ENCODE data around the gene MTARC2. TPM values are rescaled to one million over a fixed set of nuclear protein-coding genes. Genes with fewer than 3 reads are reported as not detected.
"Not testable (repeated sequence)": the region's sequence is repeated elsewhere in the genome, so short reads cannot be mapped to it uniquely, and the experiment has no call there.

The MTARC2 gene
- polyA plus RNA-seq, 2 donors = 5.0 to 6.0 TPM

- 83 to 92% methylated on average over 1 of the region's 1 CpG for WGBS, 2 donors
Measured at GRCh38 chr1:220727519-220727918, 20.6 kb upstream of the MTARC2 start.

GRCh38 chr1:220730486-220730885 lies 17.6 kb upstream of the MTARC2 start:
- Histone ChIP-seq H3K36me3 (ENCODE audit: control insufficient read depth in 2 of 2, insufficient read depth in 2 of 2, low read length in 1 of 2) (no peaks in the 10 kb centered on the region), H3K27ac (ENCODE audit: low read depth in 2 of 2, low read length in 1 of 2) (no peak overlapping the region), H3K9me3 (ENCODE audit: control insufficient read depth in 2 of 2, insufficient read depth in 1 of 2, low read depth in 1 of 2, low read length in 1 of 2) (no peaks in the 10 kb centered on the region), H3K4me3 (ENCODE audit: low read depth in 1 of 2, low read length in 2 of 2) (no peak overlapping the region), H3K27me3 (ENCODE audit: control insufficient read depth in 1 of 2, insufficient read depth in 2 of 2, low read length in 2 of 2) (no peaks in the 10 kb centered on the region), H3K4me1 (ENCODE audit: control insufficient read depth in 2 of 2, insufficient read depth in 2 of 2, low read length in 1 of 2) (peaks cover 0 to 2% of the 10 kb centered on the region in 2 donors)
- 90 to 92% methylated on average over 2 of the region's 2 CpGs for WGBS, 2 donors

More at GRCh38 chr1:220727519-220727918, 20.6 kb upstream of the MTARC2 start:
- Histone ChIP-seq H3K27ac (ENCODE audit: low read depth in 2 of 2, low read length in 1 of 2) (no peak overlapping the region), H3K4me3 (ENCODE audit: low read depth in 1 of 2, low read length in 2 of 2) (no peak overlapping the region), H3K9me3 (ENCODE audit: control insufficient read depth in 2 of 2, insufficient read depth in 1 of 2, low read depth in 1 of 2, low read length in 1 of 2) (no peaks in the 10 kb centered on the region), H3K27me3 (ENCODE audit: control insufficient read depth in 1 of 2, insufficient read depth in 2 of 2, low read length in 2 of 2) (peaks cover 0 to 2% of the 10 kb centered on the region in 2 donors), H3K36me3 (ENCODE audit: control insufficient read depth in 2 of 2, insufficient read depth in 2 of 2, low read length in 1 of 2) (no peaks in the 10 kb centered on the region), H3K4me1 (ENCODE audit: control insufficient read depth in 2 of 2, insufficient read depth in 2 of 2, low read length in 1 of 2) (no peaks in the 10 kb centered on the region)

DNA sequence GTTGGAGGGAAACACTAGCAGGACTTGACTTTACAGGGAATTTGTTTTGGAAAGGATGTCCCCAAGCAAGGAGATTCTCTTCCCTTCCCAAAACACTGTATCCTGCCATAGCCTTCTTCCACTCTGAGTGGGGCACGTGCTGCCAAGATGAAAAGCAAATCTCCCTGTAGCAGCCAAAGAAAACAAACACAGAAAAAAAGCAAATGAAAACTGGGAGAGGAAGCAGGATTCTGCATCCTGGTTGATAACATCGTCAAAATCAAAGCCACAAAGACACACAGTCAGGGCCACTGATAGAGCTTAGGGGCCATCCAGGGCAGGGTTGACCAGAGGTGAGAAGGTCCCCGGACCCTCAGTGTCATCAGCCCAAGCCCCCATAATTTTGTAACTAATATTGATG lies 16.0 kb upstream of the MTARC2 start:
- 40 to 52% methylated on average over 3 of the region's 3 CpGs for WGBS, 2 donors
- no peaks in the 10 kb centered on the region for H3K9me3 ChIP-seq (ENCODE audit: control insufficient read depth in 2 of 2, insufficient read depth in 1 of 2, low read depth in 1 of 2, low read length in 1 of 2)
- H3K27ac ChIP-seq (ENCODE audit: low read depth in 2 of 2, low read length in 1 of 2) = no peak overlapping the region
- no peak overlapping the region for H3K4me3 ChIP-seq (ENCODE audit: low read depth in 1 of 2, low read length in 2 of 2)
- peaks cover 0 to 2% of the 10 kb centered on the region in 2 donors for H3K4me1 ChIP-seq (ENCODE audit: control insufficient read depth in 2 of 2, insufficient read depth in 2 of 2, low read length in 1 of 2)
- no peaks in the 10 kb centered on the region for H3K36me3 ChIP-seq (ENCODE audit: control insufficient read depth in 2 of 2, insufficient read depth in 2 of 2, low read length in 1 of 2)
- no peaks in the 10 kb centered on the region for H3K27me3 ChIP-seq (ENCODE audit: control insufficient read depth in 1 of 2, insufficient read depth in 2 of 2, low read length in 2 of 2)

DNA sequence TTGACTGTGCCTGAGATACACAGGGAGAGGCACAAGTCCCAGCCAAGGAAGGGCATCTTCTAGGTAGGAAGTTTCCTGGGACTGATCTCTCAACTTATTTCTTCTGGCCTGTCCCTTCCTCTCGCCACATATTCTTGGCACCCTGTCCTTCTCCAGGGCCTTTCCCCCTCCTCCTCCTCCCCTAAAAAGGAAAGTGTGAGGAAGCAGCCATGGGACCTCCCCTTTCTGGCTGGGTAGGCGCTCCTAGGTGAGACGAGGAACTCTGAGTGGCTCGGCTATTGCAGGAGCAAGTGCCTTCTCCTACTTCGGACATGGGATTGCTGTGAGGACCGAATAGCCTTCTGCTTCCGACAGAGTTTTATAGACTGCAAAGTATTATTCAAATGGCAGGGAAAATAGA lies 15.5 kb upstream of the MTARC2 start:
- no peak overlapping the region for H3K4me3 ChIP-seq (ENCODE audit: low read depth in 1 of 2, low read length in 2 of 2)
- H3K27ac ChIP-seq (ENCODE audit: low read depth in 2 of 2, low read length in 1 of 2) = peak overlapping the region; percentile 34 to 40
- peaks cover 0 to 2% of the 10 kb centered on the region in 2 donors for H3K4me1 ChIP-seq (ENCODE audit: control insufficient read depth in 2 of 2, insufficient read depth in 2 of 2, low read length in 1 of 2)
- 73 to 81% methylated on average over 7 of the region's 7 CpGs for WGBS, 2 donors
- H3K36me3 ChIP-seq (ENCODE audit: control insufficient read depth in 2 of 2, insufficient read depth in 2 of 2, low read length in 1 of 2) = no peaks in the 10 kb centered on the region
- no peaks in the 10 kb centered on the region for H3K27me3 ChIP-seq (ENCODE audit: control insufficient read depth in 1 of 2, insufficient read depth in 2 of 2, low read length in 2 of 2)
- no peaks in the 10 kb centered on the region for H3K9me3 ChIP-seq (ENCODE audit: control insufficient read depth in 2 of 2, insufficient read depth in 1 of 2, low read depth in 1 of 2, low read length in 1 of 2)

DNA sequence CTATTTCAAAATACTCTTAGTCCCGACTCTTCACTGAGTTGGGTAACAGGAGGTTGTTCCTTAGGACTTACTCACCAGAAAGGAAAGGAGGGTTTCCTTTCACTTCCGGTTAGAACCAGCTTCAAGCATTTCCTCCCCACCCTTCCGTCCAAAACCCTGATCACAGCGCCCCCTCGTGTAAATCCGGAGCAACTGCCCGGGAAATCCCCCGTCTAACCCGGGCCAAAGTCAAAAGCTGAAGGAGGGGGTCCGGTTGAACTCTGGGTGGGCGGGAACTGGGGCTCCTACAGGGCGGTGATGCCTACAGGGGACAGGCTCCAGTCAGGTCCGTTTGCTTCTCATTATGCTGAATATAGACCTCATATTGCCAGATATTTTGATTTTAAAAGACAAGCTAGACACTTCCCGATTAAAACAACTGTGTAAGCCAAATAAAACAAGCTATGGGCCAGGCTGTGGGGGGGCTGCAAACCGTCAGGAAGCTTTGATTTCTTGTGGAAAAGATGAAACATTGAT lies 15.0 kb upstream of the MTARC2 start:
- 3% methylated on average over 15 of the region's 15 CpGs for WGBS, 2 donors
- Histone ChIP-seq H3K36me3 (ENCODE audit: control insufficient read depth in 2 of 2, insufficient read depth in 2 of 2, low read length in 1 of 2) (no peaks in the 10 kb centered on the region), H3K27me3 (ENCODE audit: control insufficient read depth in 1 of 2, insufficient read depth in 2 of 2, low read length in 2 of 2) (no peaks in the 10 kb centered on the region), H3K9me3 (ENCODE audit: control insufficient read depth in 2 of 2, insufficient read depth in 1 of 2, low read depth in 1 of 2, low read length in 1 of 2) (no peaks in the 10 kb centered on the region), H3K4me1 (ENCODE audit: control insufficient read depth in 2 of 2, insufficient read depth in 2 of 2, low read length in 1 of 2) (peaks cover 0 to 2% of the 10 kb centered on the region in 2 donors), H3K27ac (ENCODE audit: low read depth in 2 of 2, low read length in 1 of 2) (no peak overlapping the region), H3K4me3 (ENCODE audit: low read depth in 1 of 2, low read length in 2 of 2) (no peak overlapping the region)

DNA sequence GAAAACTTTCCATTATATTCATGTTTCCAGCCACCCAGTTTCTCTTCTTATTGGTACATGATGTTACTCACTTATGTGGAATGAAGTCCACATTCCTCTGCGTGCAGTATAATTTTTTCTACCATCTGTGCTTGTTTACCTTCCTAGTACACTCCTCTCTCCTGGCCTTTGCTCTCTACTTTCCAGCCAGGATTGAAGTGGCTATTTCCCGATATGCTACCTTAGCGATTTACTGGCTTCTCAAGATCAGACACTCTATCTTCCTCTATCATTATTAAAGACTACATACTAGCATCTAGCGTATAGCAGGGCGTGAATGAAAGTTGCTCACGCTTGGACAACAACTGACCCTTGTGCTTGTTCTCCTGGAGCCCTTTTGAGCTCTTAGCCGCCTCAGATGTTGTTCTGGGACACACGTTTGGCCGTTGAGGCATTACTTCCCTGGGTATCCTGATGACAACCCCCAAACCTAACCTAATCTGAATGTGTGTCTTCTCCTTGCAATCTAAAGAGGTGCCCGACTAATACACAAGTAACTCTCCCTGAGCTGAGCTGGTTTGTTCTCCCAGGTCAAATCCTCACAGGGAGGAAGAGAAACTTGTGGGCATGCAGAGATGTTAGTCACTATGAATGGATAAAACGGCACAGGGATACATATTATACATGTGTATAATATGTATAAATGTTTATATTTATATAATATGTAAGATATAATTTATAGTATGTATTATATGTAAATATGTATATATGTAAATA lies 13.4 kb upstream of the MTARC2 start:
- H3K9me3 ChIP-seq (ENCODE audit: control insufficient read depth in 2 of 2, insufficient read depth in 1 of 2, low read depth in 1 of 2, low read length in 1 of 2) = no peaks in the 10 kb centered on the region
- H3K27me3 ChIP-seq (ENCODE audit: control insufficient read depth in 1 of 2, insufficient read depth in 2 of 2, low read length in 2 of 2) = no peaks in the 10 kb centered on the region
- peaks cover 0 to 2% of the 10 kb centered on the region in 2 donors for H3K4me1 ChIP-seq (ENCODE audit: control insufficient read depth in 2 of 2, insufficient read depth in 2 of 2, low read length in 1 of 2)
- no peak overlapping the region for H3K4me3 ChIP-seq (ENCODE audit: low read depth in 1 of 2, low read length in 2 of 2)
- H3K36me3 ChIP-seq (ENCODE audit: control insufficient read depth in 2 of 2, insufficient read depth in 2 of 2, low read length in 1 of 2) = no peaks in the 10 kb centered on the region
- WGBS, 2 donors = 72 to 82% methylated on average over 11 of the region's 11 CpGs
- H3K27ac ChIP-seq (ENCODE audit: low read depth in 2 of 2, low read length in 1 of 2) = no peak overlapping the region

- H3K4me3 ChIP-seq (ENCODE audit: low read depth in 1 of 2, low read length in 2 of 2); H3K4me1 ChIP-seq (ENCODE audit: control insufficient read depth in 2 of 2, insufficient read depth in 2 of 2, low read length in 1 of 2); H3K27me3 ChIP-seq (ENCODE audit: control insufficient read depth in 1 of 2, insufficient read depth in 2 of 2, low read length in 2 of 2); H3K9me3 ChIP-seq (ENCODE audit: control insufficient read depth in 2 of 2, insufficient read depth in 1 of 2, low read depth in 1 of 2, low read length in 1 of 2); H3K36me3 ChIP-seq (ENCODE audit: control insufficient read depth in 2 of 2, insufficient read depth in 2 of 2, low read length in 1 of 2); H3K27ac ChIP-seq (ENCODE audit: low read depth in 2 of 2, low read length in 1 of 2): not testable (repeated sequence)
- WGBS, 2 donors = 97 to 98% methylated on average over 7 of the region's 7 CpGs
Measured at GRCh38 chr1:220736283-220736682, 11.8 kb upstream of the MTARC2 start.

GRCh38 chr1:220741349-220741748 lies 6.8 kb upstream of the MTARC2 start:
- no peaks in the 10 kb centered on the region for H3K36me3 ChIP-seq (ENCODE audit: control insufficient read depth in 2 of 2, insufficient read depth in 2 of 2, low read length in 1 of 2)
- no peak overlapping the region for H3K4me3 ChIP-seq (ENCODE audit: low read depth in 1 of 2, low read length in 2 of 2)
- 73% methylated on average over 2 of the region's 2 CpGs for WGBS, 2 donors
- H3K27me3 ChIP-seq (ENCODE audit: control insufficient read depth in 1 of 2, insufficient read depth in 2 of 2, low read length in 2 of 2) = no peaks in the 10 kb centered on the region
- no peak overlapping the region for H3K27ac ChIP-seq (ENCODE audit: low read depth in 2 of 2, low read length in 1 of 2)
- H3K9me3 ChIP-seq (ENCODE audit: control insufficient read depth in 2 of 2, insufficient read depth in 1 of 2, low read depth in 1 of 2, low read length in 1 of 2) = peaks cover 0 to 2% of the 10 kb centered on the region in 2 donors
- H3K4me1 ChIP-seq (ENCODE audit: control insufficient read depth in 2 of 2, insufficient read depth in 2 of 2, low read length in 1 of 2) = no peaks in the 10 kb centered on the region

GRCh38 chr1:220741825-220742224 lies 6.3 kb upstream of the MTARC2 start:
- peaks cover 0 to 2% of the 10 kb centered on the region in 2 donors for H3K9me3 ChIP-seq (ENCODE audit: control insufficient read depth in 2 of 2, insufficient read depth in 1 of 2, low read depth in 1 of 2, low read length in 1 of 2)
- WGBS, 2 donors = 95 to 100% methylated on average over 1 of the region's 1 CpG
- no peaks in the 10 kb centered on the region for H3K36me3 ChIP-seq (ENCODE audit: control insufficient read depth in 2 of 2, insufficient read depth in 2 of 2, low read length in 1 of 2)

GRCh38 chr1:220742520-220742919 lies 5.6 kb upstream of the MTARC2 start:
- WGBS, 2 donors = 86 to 91% methylated on average over 3 of the region's 3 CpGs
- H3K36me3 ChIP-seq (ENCODE audit: control insufficient read depth in 2 of 2, insufficient read depth in 2 of 2, low read length in 1 of 2) = no peaks in the 10 kb centered on the region
- no peaks in the 10 kb centered on the region for H3K27me3 ChIP-seq (ENCODE audit: control insufficient read depth in 1 of 2, insufficient read depth in 2 of 2, low read length in 2 of 2)
- H3K27ac ChIP-seq (ENCODE audit: low read depth in 2 of 2, low read length in 1 of 2) = no peak overlapping the region
- no peaks in the 10 kb centered on the region for H3K4me1 ChIP-seq (ENCODE audit: control insufficient read depth in 2 of 2, insufficient read depth in 2 of 2, low read length in 1 of 2)
- no peak overlapping the region for H3K4me3 ChIP-seq (ENCODE audit: low read depth in 1 of 2, low read length in 2 of 2)
- peaks cover 0 to 2% of the 10 kb centered on the region in 2 donors for H3K9me3 ChIP-seq (ENCODE audit: control insufficient read depth in 2 of 2, insufficient read depth in 1 of 2, low read depth in 1 of 2, low read length in 1 of 2)

More at GRCh38 chr1:220741825-220742224, 6.3 kb upstream of the MTARC2 start:
- H3K4me3 ChIP-seq (ENCODE audit: low read depth in 1 of 2, low read length in 2 of 2) = no peak overlapping the region
- H3K4me1 ChIP-seq (ENCODE audit: control insufficient read depth in 2 of 2, insufficient read depth in 2 of 2, low read length in 1 of 2) = no peaks in the 10 kb centered on the region
- no peaks in the 10 kb centered on the region for H3K27me3 ChIP-seq (ENCODE audit: control insufficient read depth in 1 of 2, insufficient read depth in 2 of 2, low read length in 2 of 2)
- H3K27ac ChIP-seq (ENCODE audit: low read depth in 2 of 2, low read length in 1 of 2) = no peak overlapping the region
